ENCODE data around the gene NUDT14.

- TF ChIP-seq CTCF (IDR thresholded peaks at IDR 0.05) (no peak), POLR2A (IDR thresholded peaks at IDR 0.05) (no peak)
Observed at GRCh38 chr14:105143451-105144025, 37.6 kb downstream of the NUDT14 start.
